Measurements from ENCODE around the gene ZC3H13. TPM values are rescaled to one million over a fixed set of nuclear protein-coding genes. Genes with fewer than 3 reads are reported as not detected.

The ZC3H13 gene
- total and polyA plus RNA-seq, 2 of the 8 experiments (the other 6 are each of a cell fraction or from before 2014, with no cell fraction given), result 5.1 to 57.8 TPM

DNA sequence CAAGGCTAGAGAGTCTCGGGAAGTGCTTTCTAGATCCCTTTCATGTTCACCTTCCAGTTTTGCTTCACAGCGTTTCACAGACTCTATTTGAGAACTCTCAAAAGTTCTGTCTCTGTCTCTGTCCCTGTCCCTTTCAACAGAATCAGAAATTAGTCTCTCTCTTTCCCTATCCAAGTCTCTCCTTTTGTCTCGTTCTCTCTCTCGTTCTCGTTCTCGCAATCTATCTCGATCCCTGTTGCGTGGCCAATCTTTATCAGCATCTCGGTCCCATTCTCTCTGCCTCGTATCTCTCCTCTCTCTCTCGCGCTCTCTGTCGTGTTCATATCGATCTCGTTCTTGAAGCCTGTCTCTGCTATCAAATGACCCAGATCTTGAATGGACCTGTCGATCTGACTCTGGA is 85.0 kb downstream of the ZC3H13 start:
- Histone ChIP-seq H3K79me2 (ENCODE audit: control insufficient read depth in 1 of 2, insufficient read depth in 2 of 2, low read length in 2 of 2) (no peaks in the 10 kb centered on the region; a peak in 1 of 4 replicates), H3K14ac (ENCODE audit: insufficient read length) (no peak overlapping the region), H3K27me3 (replicated peaks in 1 of 4; ENCODE audit: control insufficient read depth in 3 of 4, extremely low read depth in 1 of 4, insufficient read depth in 3 of 4, low read length in 3 of 4) (no peaks in the 10 kb centered on the region), H2BK120ac (replicated peaks; ENCODE audit: low read depth, low read length) (no peak overlapping the region), H3K18ac (ENCODE audit: extremely low read depth, low read length) (no peak overlapping the region), H3K4ac (replicated peaks; ENCODE audit: insufficient read length, low read depth, low read length) (no peak overlapping the region), H2BK20ac (ENCODE audit: low read length) (no peak overlapping the region), H3K4me3 (ENCODE audit: extremely low read depth in 1 of 4, insufficient read depth in 2 of 4, low read depth in 3 of 4, low read length in 4 of 4) (no peak overlapping the region), H2AFZ (ENCODE audit: low read length) (no peak overlapping the region), H3K79me1 (ENCODE audit: low read depth, low read length) (no peaks in the 10 kb centered on the region), H2AK5ac (ENCODE audit: low read depth, low read length) (no peak overlapping the region), H3K23ac (ENCODE audit: insufficient read length) (no peak overlapping the region), H2BK15ac (ENCODE audit: low read length) (no peak overlapping the region), H4K8ac (ENCODE audit: extremely low read depth, insufficient read depth, low read length) (no peak overlapping the region), H2BK5ac (ENCODE audit: low read depth, low read length) (no peak overlapping the region), H2BK12ac (ENCODE audit: low read depth, low read length) (no peak overlapping the region), H3K56ac (replicated peaks; ENCODE audit: insufficient read length, low read depth, low read length) (no peak overlapping the region), H3K4me2 (ENCODE audit: insufficient read depth in 1 of 2, low read depth in 2 of 2, low read length in 2 of 2) (no peak overlapping the region), H4K20me1 (replicated peaks in 1 of 2; ENCODE audit: control insufficient read depth in 1 of 2, insufficient read depth in 2 of 2, low read length in 2 of 2) (no peaks in the 10 kb centered on the region), H3K9ac (replicated peaks in 1 of 4; ENCODE audit: extremely low read depth in 1 of 4, low read depth in 3 of 4, low read length in 3 of 4) (no peak overlapping the region), H3K4me1 (replicated peaks in 1 of 4; ENCODE audit: control insufficient read depth in 3 of 4, insufficient read depth in 4 of 4, low read length in 3 of 4) (no peaks in the 10 kb centered on the region), H3K23me2 (ENCODE audit: low read depth, low read length) (no peaks in the 10 kb centered on the region), H3K9me3 (ENCODE audit: insufficient read depth in 2 of 2, low read depth in 1 of 2, low read length in 1 of 2) (no peaks in the 10 kb centered on the region), H3K36me3 (ENCODE audit: control insufficient read depth in 2 of 4, insufficient read depth in 4 of 4, low read length in 3 of 4) (peaks cover 4 to 65% (median 30%) of the 10 kb centered on the region in 4 experiments; a peak in 7 of 8 replicates), H4K91ac (replicated peaks; ENCODE audit: insufficient read length, low read length) (no peak overlapping the region), H4K5ac (ENCODE audit: insufficient read length, low read depth, low read length) (no peak overlapping the region), H3K27ac (ENCODE audit: low read depth, low read length) (no peak overlapping the region)
- no peak for DNase-seq (ENCODE audit: low read depth in 1 of 2, low spot score in 2 of 2)
- FAIRE-seq, result no peak
- TF ChIP-seq SIRT6 (IDR thresholded peaks at IDR 0.05; ENCODE audit: low read length) (no peak), BRCA1 (IDR thresholded peaks at IDR 0.05; ENCODE audit: low read depth, low read length) (no peak), JUN (IDR thresholded peaks at IDR 0.05; ENCODE audit: low read depth, low read length) (no peak), CREB1 (IDR thresholded peaks at IDR 0.05) (no peak), HDAC6 (IDR thresholded peaks at IDR 0.05; ENCODE audit: low read depth, low read length) (no peak), KDM4A (IDR thresholded peaks at IDR 0.05; ENCODE audit: low read depth, low read length, severe bottlenecking) (no peak), CBX5 (IDR thresholded peaks at IDR 0.05; ENCODE audit: low read depth, low read length) (no peak), ASH2L (IDR thresholded peaks at IDR 0.05; ENCODE audit: low read length) (no peak), RAD21 (IDR thresholded peaks at IDR 0.05 in 1 of 2, conservative IDR thresholded peaks at IDR 0.05 in 1 of 2; ENCODE audit: low read depth in 2 of 2, low read length in 2 of 2) (no peak), BCL11A (IDR thresholded peaks at IDR 0.05; ENCODE audit: low read depth in 2 of 2, low read length in 2 of 2) (no peak)
- TF ChIP-seq, protein P1, sequence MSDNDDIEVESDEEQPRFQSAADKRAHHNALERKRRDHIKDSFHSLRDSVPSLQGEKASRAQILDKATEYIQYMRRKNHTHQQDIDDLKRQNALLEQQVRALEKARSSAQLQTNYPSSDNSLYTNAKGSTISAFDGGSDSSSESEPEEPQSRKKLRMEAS (IDR thresholded peaks at IDR 0.05), result no peak
- ChIA-PET POLR2A (ENCODE audit: partially characterized antibody) (no interaction called here), CTCF (ENCODE audit: partially characterized antibody) (no interaction called here)
- 94 to 100% methylated on average over 6 to 16 of the region's 16 CpGs for WGBS, 2 experiments (ENCODE audit: extremely low coverage in 1 of 2, insufficient coverage in 1 of 2, insufficient read length in 1 of 2, insufficient replicate concordance in 2 of 2, low coverage in 1 of 2, low lambda C conversion rate in 2 of 2, missing lambda C conversion rate in 1 of 2)

Data from H1 (cell line).